Left colon (tissue), 2 donors: Measurements from ENCODE around the gene CYFIP1. TPM values are rescaled to one million over a fixed set of nuclear protein-coding genes. Genes with fewer than 3 reads are reported as not detected.

Experiments
- ATAC-seq: fragments of 200-7000 bp; cut with Tn5 transposase; one replicate; pipeline ENCODE4 v1.9.1; 2020; ENCODE audit warnings: mild to moderate bottlenecking, moderate library complexity
- DNase-seq, 2 donors: peaks; one replicate each; pipeline ENCODE4 v3.0.0-alpha.2; 2020
- intact Hi-C, 2 donors: fragments of 100-400 bp; cut with DNase I in 1 of 2; cut with micrococcal nuclease in 1 of 2; formaldehyde crosslinking; loops; one replicate each; pipeline versions ENCODE4 v1.11.2 to v1.14.0; 2022; cut with DNase I, micrococcal nuclease
- total RNA-seq, 2 donors: library from RNA; stranded (reverse); fragmentation: NEBNext Ultra II Directional; extraction: Animal tissue kit (Norgen Biotek cat#: 25700); gene quantifications; one replicate each; pipeline ENCODE4 v1.2.1, GENCODE V29; 2021
- donor health status: DM: no; HTN: no; CAD: no.
- donor health status: DM: yes; HTN: yes; CAD: no.

CYFIP1 gene
- total RNA-seq, 2 donors from 2014 or later, result 163 to 192 TPM

- DNase-seq, result no peak
- no peak for ATAC-seq
- intact Hi-C loops, result no loop called here
Observed at GRCh38 chr15:22881739-22882440, 98.3 kb downstream of the CYFIP1 start.

GRCh38 chr15:22880981-22881738 is 99.0 kb downstream of the CYFIP1 start:
- DNase-seq, result peak in 1 of 2 donors; percentile 34
- intact Hi-C loops, result no loop called here
- ATAC-seq, result peak; percentile 70

GRCh38 chr15:22880068-22880980 is 99.8 kb downstream of the CYFIP1 start:
- DNase-seq (no peak), ATAC-seq (no peak)
- intact Hi-C loops, result no loop called here

- ATAC-seq (no peak), DNase-seq (no peak)
- intact Hi-C loops, result no loop called here
Observed at GRCh38 chr15:22878103-22878502, 102.1 kb downstream of the CYFIP1 start.

DNA sequence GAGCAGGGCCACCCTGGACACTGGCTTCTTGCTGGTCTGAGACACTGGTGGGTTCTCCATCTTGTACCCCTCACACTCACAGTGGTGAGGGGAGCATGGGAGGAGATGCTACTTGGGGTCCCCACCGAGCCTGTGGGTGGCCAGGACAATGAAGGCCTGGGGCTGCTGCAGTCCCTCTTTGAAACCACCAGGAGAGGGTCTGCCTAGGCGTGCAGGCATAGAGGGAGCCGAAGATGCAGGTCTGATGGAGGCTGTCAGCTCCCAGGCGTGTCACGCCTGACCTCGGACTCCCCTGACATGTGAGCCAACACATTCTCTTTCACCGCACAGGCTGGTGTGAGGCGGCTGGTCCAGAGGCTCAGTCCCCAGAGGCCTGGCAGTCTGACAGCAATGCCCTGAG is 102.6 kb downstream of the CYFIP1 start:
- ATAC-seq, result no peak
- intact Hi-C loops, result no loop called here
- DNase-seq, result no peak

GRCh38 chr15:22877117-22877516 is 103.1 kb downstream of the CYFIP1 start:
- intact Hi-C loops, result no loop called here
- DNase-seq, result no peak
- no peak for ATAC-seq

- DNase-seq (no peak), ATAC-seq (no peak)
- intact Hi-C loops, result no loop called here
Observed at GRCh38 chr15:22874966-22875365, 105.2 kb downstream of the CYFIP1 start.

- DNase-seq, result no peak
- intact Hi-C loops, result no loop called here
- ATAC-seq, result no peak
Observed at GRCh38 chr15:22874256-22874655, 105.9 kb downstream of the CYFIP1 start.

GRCh38 chr15:22873841-22874240 is 106.3 kb downstream of the CYFIP1 start:
- intact Hi-C loops, result no loop called here
- DNase-seq, result no peak
- ATAC-seq, result no peak

GRCh38 chr15:22872936-22873701 is 107.0 kb downstream of the CYFIP1 start:
- no peak for DNase-seq
- no peak for ATAC-seq
- intact Hi-C loops, result no loop called here

- intact Hi-C loops, result no loop called here
- ATAC-seq (peak; percentile 31), DNase-seq (no peak)
Observed at GRCh38 chr15:22871481-22872086, 108.6 kb downstream of the CYFIP1 start.

GRCh38 chr15:22870865-22871264 is 109.3 kb downstream of the CYFIP1 start:
- DNase-seq (no peak), ATAC-seq (peak; percentile 3)
- intact Hi-C loops, result no loop called here

DNA sequence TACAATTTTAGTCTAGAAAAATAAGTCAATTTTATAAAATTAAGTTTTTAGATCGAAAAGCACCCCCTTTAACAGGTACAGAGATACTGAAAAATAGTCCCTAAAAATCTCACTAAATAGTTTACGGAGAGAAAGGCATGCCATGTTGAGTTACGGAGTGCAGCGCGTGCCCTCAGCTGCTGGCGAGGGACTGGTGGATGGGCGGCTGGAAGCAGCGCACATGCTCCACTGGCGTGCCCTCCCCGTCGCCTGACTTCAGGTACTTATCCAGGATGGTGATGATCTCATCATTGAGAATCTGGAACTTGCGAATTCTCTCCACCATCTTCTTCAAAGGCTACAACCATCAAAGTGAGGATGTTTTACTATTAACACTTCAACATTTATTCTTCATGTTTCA is 110.3 kb downstream of the CYFIP1 start:
- DNase-seq (no peak), ATAC-seq (no peak)
- intact Hi-C loops, result no loop called here

DNA sequence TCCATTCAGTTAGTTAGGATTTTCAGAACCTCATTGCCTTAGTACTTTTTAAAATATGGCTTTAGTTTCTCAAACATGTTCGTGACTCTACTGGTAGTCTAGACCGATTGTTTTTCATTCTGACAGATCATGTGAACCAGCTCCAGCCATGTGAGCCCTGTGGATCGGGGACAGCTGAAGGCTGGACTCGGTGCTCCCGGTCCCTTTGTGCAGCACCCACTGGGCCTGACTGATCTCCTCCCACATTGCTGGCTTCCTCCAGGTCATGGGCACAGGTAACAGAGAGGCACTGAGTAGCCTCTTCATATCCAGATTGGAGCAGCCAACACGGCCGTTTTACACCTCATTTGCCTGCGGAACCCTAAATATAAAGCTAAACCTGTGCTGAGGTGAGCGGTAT is 111.2 kb downstream of the CYFIP1 start:
- intact Hi-C loops, result no loop called here
- peak; percentile 8 for ATAC-seq
- no peak for DNase-seq

- peak; percentile 20 for ATAC-seq
- DNase-seq, result no peak
- intact Hi-C loops, result no loop called here
Observed at GRCh38 chr15:22868495-22868894, 111.7 kb downstream of the CYFIP1 start.

- DNase-seq (no peak), ATAC-seq (no peak)
- intact Hi-C loops, result no loop called here
Observed at GRCh38 chr15:22867886-22868285, 112.3 kb downstream of the CYFIP1 start.

DNA sequence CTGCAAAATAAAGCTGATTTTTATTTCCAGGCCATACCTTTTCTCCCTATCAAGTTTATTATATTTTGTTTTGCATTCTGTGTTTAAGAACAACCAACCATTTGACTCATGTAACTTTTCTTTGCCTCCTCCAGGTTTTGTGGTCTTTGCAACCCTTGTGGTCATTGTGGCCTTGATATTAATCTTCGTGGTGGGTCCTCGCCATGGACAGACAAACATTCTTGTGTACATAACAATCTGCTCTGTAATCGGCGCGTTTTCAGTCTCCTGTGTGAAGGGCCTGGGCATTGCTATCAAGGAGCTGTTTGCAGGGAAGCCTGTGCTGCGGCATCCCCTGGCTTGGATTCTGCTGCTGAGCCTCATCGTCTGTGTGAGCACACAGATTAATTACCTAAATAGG is 114.1 kb downstream of the CYFIP1 start:
- intact Hi-C loops, result no loop called here
- DNase-seq, result no peak
- no peak for ATAC-seq

- ATAC-seq (peak; percentile 8), DNase-seq (no peak)
- intact Hi-C loops, result no loop called here
Observed at GRCh38 chr15:22863356-22863755, 116.8 kb downstream of the CYFIP1 start.
